ENCODE data around the gene MRAS. TPM values are rescaled to one million over a fixed set of nuclear protein-coding genes. Genes with fewer than 3 reads are reported as not detected.

Gene MRAS
- total and polyA plus RNA-seq, 2 experiments from 2014 or later: 16.5 to 17.9 TPM

DNA sequence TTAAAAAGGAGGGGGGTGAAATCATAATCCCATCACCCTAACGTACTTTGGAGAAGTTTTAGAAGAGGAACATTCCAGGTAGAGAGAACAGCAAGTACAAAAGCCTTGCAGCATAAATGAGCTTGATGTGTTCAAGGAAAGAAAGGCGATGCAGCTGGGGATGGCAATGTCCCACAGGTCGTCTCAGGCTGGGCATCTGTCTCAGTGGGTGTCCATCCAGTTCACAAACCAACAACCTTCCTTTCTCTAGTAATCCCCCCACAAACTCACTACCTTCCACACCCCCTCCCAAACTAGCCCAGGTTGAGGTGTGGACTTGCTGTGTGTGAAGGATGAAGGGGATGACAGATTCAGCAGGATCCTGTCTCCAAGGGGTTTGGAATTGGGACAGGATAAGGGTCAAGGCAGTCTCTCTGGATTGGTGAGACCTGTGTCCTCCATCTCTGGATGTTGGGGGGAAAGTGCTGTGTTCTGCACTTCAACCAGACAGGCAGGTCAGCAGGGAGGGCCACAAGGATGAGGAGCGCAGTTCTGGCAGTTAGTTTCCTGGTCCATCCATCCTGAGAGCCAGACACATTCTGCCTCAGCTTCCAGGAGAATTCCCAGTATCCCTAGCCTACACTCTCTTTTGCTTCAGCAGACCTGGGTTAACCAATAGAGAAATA is 84.3 kb downstream of the MRAS start:
- Histone ChIP-seq H3K79me2 (no peaks in the 10 kb centered on the region), H3K9me2 (replicated peaks; ENCODE audit: insufficient read depth) (no peaks in the 10 kb centered on the region), H3K27me3 (peaks cover 47% of the 10 kb centered on the region), H2AFZ (no peak overlapping the region), H3K9me3 (ENCODE audit: low read depth) (no peaks in the 10 kb centered on the region), H3K4me3 (no peak overlapping the region), H4K20me1 (ENCODE audit: insufficient read depth, poor library complexity, severe bottlenecking) (no peaks in the 10 kb centered on the region), H3K27ac (no peak overlapping the region), H3K4me1 (ENCODE audit: insufficient read depth) (no peaks in the 10 kb centered on the region), H3K4me2 (no peak overlapping the region), H3K36me3 (replicated peaks; ENCODE audit: insufficient read depth, low read depth) (no peaks in the 10 kb centered on the region)
- TF ChIP-seq EZH2 (IDR thresholded peaks at IDR 0.05; ENCODE audit: borderline replicate concordance): no peak
- TF ChIP-seq EZH2phosphoT487 (IDR thresholded peaks at IDR 0.05; ENCODE audit: low read depth, severe bottlenecking, unreplicated experiment): no peak
- TF ChIP-seq, protein P1, sequence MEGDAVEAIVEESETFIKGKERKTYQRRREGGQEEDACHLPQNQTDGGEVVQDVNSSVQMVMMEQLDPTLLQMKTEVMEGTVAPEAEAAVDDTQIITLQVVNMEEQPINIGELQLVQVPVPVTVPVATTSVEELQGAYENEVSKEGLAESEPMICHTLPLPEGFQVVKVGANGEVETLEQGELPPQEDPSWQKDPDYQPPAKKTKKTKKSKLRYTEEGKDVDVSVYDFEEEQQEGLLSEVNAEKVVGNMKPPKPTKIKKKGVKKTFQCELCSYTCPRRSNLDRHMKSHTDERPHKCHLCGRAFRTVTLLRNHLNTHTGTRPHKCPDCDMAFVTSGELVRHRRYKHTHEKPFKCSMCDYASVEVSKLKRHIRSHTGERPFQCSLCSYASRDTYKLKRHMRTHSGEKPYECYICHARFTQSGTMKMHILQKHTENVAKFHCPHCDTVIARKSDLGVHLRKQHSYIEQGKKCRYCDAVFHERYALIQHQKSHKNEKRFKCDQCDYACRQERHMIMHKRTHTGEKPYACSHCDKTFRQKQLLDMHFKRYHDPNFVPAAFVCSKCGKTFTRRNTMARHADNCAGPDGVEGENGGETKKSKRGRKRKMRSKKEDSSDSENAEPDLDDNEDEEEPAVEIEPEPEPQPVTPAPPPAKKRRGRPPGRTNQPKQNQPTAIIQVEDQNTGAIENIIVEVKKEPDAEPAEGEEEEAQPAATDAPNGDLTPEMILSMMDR (IDR thresholded peaks at IDR 0.05; ENCODE audit: poor library complexity): no peak
- WGBS (ENCODE audit: low lambda C conversion rate, missing lambda C conversion rate): 88% methylated on average over 4 of the region's 4 CpGs
- DNase-seq (ENCODE audit: low spot score): no peak

DNA sequence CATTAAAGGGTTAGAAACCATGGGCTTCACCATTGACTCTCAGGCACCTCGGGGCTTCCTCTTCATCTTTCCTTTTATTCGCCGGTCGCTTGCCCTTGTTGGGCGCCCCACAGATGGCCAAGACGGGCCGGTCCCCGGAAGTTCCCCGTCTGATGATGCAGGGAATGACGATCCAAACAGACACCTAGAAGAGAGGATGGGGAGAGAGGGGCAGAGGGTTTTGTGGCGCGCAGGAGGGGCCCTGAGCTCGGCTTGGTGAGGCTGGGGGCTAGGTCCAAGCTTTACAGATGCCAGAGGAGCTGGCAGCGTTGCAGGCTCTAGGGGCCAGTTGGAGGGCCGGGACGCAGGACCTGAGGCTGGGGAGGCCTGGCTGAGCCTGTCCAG is 85.5 kb downstream of the MRAS start:
- 75% methylated on average over 16 of the region's 16 CpGs for WGBS (ENCODE audit: low lambda C conversion rate, missing lambda C conversion rate)
- no peak overlapping the region for H2AFZ ChIP-seq
- H4K20me1 ChIP-seq (ENCODE audit: insufficient read depth, poor library complexity, severe bottlenecking): no peaks in the 10 kb centered on the region
- no peak overlapping the region for H3K27ac ChIP-seq
- H3K36me3 ChIP-seq (replicated peaks; ENCODE audit: insufficient read depth, low read depth): no peaks in the 10 kb centered on the region
- H3K9me3 ChIP-seq (ENCODE audit: low read depth): no peaks in the 10 kb centered on the region
- H3K79me2 ChIP-seq: no peaks in the 10 kb centered on the region
- no peak overlapping the region for H3K4me3 ChIP-seq
- H3K27me3 ChIP-seq: peaks cover 47% of the 10 kb centered on the region
- DNase-seq (ENCODE audit: low spot score): no peak
- TF ChIP-seq EZH2phosphoT487 (IDR thresholded peaks at IDR 0.05; ENCODE audit: low read depth, severe bottlenecking, unreplicated experiment) (no peak), EZH2 (IDR thresholded peaks at IDR 0.05; ENCODE audit: borderline replicate concordance) (no peak)
- TF ChIP-seq, protein P1 (IDR thresholded peaks at IDR 0.05; ENCODE audit: poor library complexity): no peak
- H3K4me1 ChIP-seq (ENCODE audit: insufficient read depth): no peaks in the 10 kb centered on the region
- no peaks in the 10 kb centered on the region for H3K9me2 ChIP-seq (replicated peaks; ENCODE audit: insufficient read depth)
- peak overlapping the region; percentile 92 for H3K4me2 ChIP-seq

DNA sequence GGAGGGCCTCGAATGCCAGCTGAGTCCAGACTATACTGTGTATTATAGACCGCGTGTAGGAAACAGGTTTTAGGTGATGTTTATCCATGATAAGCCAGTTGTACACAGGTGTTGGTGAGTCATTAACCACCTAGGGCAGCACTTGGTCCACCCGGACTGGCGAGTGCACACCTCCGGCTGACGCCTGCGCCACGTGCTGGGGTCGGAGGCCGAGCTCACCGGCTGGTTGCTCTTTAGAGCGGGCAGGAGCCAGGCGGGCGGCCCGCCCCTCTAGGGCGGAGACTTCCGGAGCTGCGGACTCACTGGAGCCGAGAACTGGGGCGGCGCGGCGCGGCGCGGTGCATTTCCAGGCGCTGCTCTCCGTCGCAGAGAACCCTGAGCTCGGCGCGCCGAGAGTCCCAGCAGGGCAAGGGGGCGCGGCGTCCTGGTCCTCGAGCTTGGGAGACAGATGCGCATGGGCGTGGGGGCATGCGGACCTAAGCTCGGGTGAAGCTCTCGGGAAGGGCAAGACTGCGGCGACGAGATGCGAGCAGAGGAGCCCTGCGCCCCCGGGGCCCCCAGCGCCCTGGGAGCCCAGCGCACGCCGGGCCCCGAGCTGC is 86.0 kb downstream of the MRAS start, which contains the start of gene ESYT3:
Gene ESYT3 (plus strand): TSS at position 341 of the 599 bp plus-strand sequence. CDS start 183 bp downstream, at position 524.
- H3K9me3 ChIP-seq (ENCODE audit: low read depth): no peaks in the 10 kb centered on the region
- H3K9me2 ChIP-seq (replicated peaks; ENCODE audit: insufficient read depth): no peaks in the 10 kb centered on the region
- H2AFZ ChIP-seq: peak within 1 kb of the TSS; percentile 39
- no peaks in the 10 kb centered on the region for H4K20me1 ChIP-seq (ENCODE audit: insufficient read depth, poor library complexity, severe bottlenecking)
- peaks cover 47% of the 10 kb centered on the region for H3K27me3 ChIP-seq
- H3K36me3 ChIP-seq (replicated peaks; ENCODE audit: insufficient read depth, low read depth): no peaks in the 10 kb centered on the region
- no peaks in the 10 kb centered on the region for H3K4me1 ChIP-seq (ENCODE audit: insufficient read depth)
- no peak for TF ChIP-seq EZH2 (IDR thresholded peaks at IDR 0.05; ENCODE audit: borderline replicate concordance)
- TF ChIP-seq, protein P1 (IDR thresholded peaks at IDR 0.05; ENCODE audit: poor library complexity): no peak
- no peak for TF ChIP-seq EZH2phosphoT487 (IDR thresholded peaks at IDR 0.05; ENCODE audit: low read depth, severe bottlenecking, unreplicated experiment)
- H3K79me2 ChIP-seq: no peaks in the 10 kb centered on the region
- peak; percentile 88 for DNase-seq (ENCODE audit: low spot score)
- 4% methylated on average over 36 of the region's 54 CpGs for WGBS (ENCODE audit: low lambda C conversion rate, missing lambda C conversion rate)
- no peak within 1 kb of the TSS for H3K27ac ChIP-seq
- H3K4me3 ChIP-seq: peak within 1 kb of the TSS; percentile 34
- H3K4me2 ChIP-seq: peak within 1 kb of the TSS; percentile 92
